DND-41 (cell line): ENCODE data around the gene METAP2.
A peak's percentile ranks its signal among the peaks of the same experiment; 100 is the strongest.

Experiments used
- ATAC-seq: fragments of 200-7000 bp; cut with Tn5 transposase; 3 replicates; pipeline ENCODE4 v1.9.1; 2021; ENCODE audit warnings: low read depth; ENCODE audit not compliant: insufficient read depth
- DNase-seq: peaks from one replicate; pipeline ENCODE4 v3.0.0-alpha.2; 2020
- H2AFZ ChIP-seq: 2 replicates; pipeline ENCODE4 v1.6.0; 2012; ENCODE audit warnings: low read depth, low read length
- H3K27ac ChIP-seq: 2 replicates; pipeline ENCODE4 v1.5.1; 2012; ENCODE audit warnings: low read length, inconsistent platforms
- H3K27me3 ChIP-seq: fragments of 200-600 bp; sonication (generic); 2 replicates; pipeline ENCODE4 v1.6.0; 2012; ENCODE audit warnings: low read length, mild to moderate bottlenecking, inconsistent platforms; ENCODE audit not compliant: insufficient read depth, poor library complexity
- H3K36me3 ChIP-seq: 2 replicates; pipeline ENCODE4 v1.5.1; 2012; ENCODE audit warnings: low read length, inconsistent platforms; ENCODE audit not compliant: insufficient read depth
- H3K4me1 ChIP-seq: 2 replicates; pipeline ENCODE4 v1.5.1; 2012; ENCODE audit warnings: mild to moderate bottlenecking, low read length; ENCODE audit not compliant: insufficient read depth
- H3K4me2 ChIP-seq: 2 replicates; pipeline ENCODE4 v1.6.0; 2012; ENCODE audit warnings: mild to moderate bottlenecking, moderate library complexity, low read length, inconsistent platforms; ENCODE audit not compliant: insufficient read depth
- H3K4me3 ChIP-seq, 2 experiments: fragments of 200-600 bp in 1 of 2; shearing (Covaris generic) in 1 of 2; 2 replicates each; pipeline ENCODE4 v1.5.1; 2012 to 2016; ENCODE audit warnings: inconsistent platforms in 2 of 2, low read length in 2 of 2, mild to moderate bottlenecking in 2 of 2, low read depth in 1 of 2, moderate library complexity in 1 of 2
- H3K79me2 ChIP-seq: 2 replicates; pipeline ENCODE4 v1.6.0; 2012; ENCODE audit warnings: low read length, inconsistent platforms; ENCODE audit not compliant: insufficient read depth
- H3K9ac ChIP-seq: 2 replicates; pipeline ENCODE4 v1.6.0; 2012; ENCODE audit warnings: low read depth, mild to moderate bottlenecking, inconsistent platforms, low read length, moderate library complexity
- H3K9me3 ChIP-seq: 2 replicates; pipeline ENCODE4 v1.5.1; 2012; ENCODE audit warnings: low read length, moderate library complexity, mild to moderate bottlenecking, inconsistent platforms; ENCODE audit not compliant: insufficient read depth, severe bottlenecking
- H4K20me1 ChIP-seq: 2 replicates; pipeline ENCODE4 v1.6.0; 2012; ENCODE audit warnings: low read length; ENCODE audit not compliant: insufficient read depth
- EZH2 ChIP-seq: IDR thresholded peaks from 3 replicates; pipeline ENCODE4 v1.6.1; 2012; ENCODE audit warnings: borderline replicate concordance, low read depth, mild to moderate bottlenecking, moderate library complexity, low read length, inconsistent platforms; ENCODE audit not compliant: severe bottlenecking
- TF ChIP-seq, protein P1 (sequence below): IDR thresholded peaks from 2 replicates; pipeline ENCODE4 v1.5.1; 2012; ENCODE audit warnings: borderline replicate concordance, low read length, moderate library complexity, mild to moderate bottlenecking; ENCODE audit not compliant: poor library complexity, severe bottlenecking; ENCODE audit errors: extremely low read depth

METAP2 gene

DNA sequence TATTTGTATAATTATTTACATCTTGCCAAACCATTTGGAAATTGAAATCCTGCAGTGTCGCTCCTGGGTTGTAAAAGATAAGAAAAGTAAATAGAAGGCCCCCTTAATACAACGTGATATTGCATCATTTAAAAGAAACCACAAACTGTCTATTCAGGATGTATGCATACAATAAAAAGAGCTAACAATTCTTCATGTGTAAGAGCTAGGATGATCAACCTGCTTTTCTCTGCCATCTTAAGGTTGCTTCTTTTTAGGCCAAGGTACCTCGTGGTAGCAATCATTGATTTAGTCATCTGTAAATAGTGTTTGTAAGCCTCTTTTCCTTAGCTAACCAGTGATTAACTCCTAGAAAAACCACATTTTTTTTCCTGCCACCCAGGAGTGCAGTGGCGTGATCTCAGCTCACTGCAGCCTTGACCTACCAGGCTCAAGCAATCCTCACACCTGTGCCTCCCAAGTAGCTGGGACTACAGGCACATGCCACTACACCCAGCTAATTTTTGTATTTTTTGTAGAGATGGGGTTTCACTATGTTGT is 80.7 kb downstream of the METAP2 start:
- H4K20me1 ChIP-seq = no peaks in the 10 kb centered on the region
- no peaks in the 10 kb centered on the region for H3K36me3 ChIP-seq
- no peaks in the 10 kb centered on the region for H3K27me3 ChIP-seq
- H3K9me3 ChIP-seq = no peaks in the 10 kb centered on the region
- H3K27ac ChIP-seq = peak overlapping the region; percentile 95
- H3K9ac ChIP-seq = peak overlapping the region; percentile 72
- TF ChIP-seq, protein P1, sequence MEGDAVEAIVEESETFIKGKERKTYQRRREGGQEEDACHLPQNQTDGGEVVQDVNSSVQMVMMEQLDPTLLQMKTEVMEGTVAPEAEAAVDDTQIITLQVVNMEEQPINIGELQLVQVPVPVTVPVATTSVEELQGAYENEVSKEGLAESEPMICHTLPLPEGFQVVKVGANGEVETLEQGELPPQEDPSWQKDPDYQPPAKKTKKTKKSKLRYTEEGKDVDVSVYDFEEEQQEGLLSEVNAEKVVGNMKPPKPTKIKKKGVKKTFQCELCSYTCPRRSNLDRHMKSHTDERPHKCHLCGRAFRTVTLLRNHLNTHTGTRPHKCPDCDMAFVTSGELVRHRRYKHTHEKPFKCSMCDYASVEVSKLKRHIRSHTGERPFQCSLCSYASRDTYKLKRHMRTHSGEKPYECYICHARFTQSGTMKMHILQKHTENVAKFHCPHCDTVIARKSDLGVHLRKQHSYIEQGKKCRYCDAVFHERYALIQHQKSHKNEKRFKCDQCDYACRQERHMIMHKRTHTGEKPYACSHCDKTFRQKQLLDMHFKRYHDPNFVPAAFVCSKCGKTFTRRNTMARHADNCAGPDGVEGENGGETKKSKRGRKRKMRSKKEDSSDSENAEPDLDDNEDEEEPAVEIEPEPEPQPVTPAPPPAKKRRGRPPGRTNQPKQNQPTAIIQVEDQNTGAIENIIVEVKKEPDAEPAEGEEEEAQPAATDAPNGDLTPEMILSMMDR = no peak
- no peak for TF ChIP-seq EZH2
- peaks cover 30% of the 10 kb centered on the region for H3K79me2 ChIP-seq
- peaks cover 61% of the 10 kb centered on the region for H3K4me1 ChIP-seq
- H2AFZ ChIP-seq = peak overlapping the region; percentile 31
- ATAC-seq (peak; percentile 50), DNase-seq (peak; percentile 69)
- peak overlapping the region in 1 of 2 experiments; percentile 24; a peak in 1 of 4 replicates for H3K4me3 ChIP-seq
- H3K4me2 ChIP-seq = peak overlapping the region; percentile 75

DNA sequence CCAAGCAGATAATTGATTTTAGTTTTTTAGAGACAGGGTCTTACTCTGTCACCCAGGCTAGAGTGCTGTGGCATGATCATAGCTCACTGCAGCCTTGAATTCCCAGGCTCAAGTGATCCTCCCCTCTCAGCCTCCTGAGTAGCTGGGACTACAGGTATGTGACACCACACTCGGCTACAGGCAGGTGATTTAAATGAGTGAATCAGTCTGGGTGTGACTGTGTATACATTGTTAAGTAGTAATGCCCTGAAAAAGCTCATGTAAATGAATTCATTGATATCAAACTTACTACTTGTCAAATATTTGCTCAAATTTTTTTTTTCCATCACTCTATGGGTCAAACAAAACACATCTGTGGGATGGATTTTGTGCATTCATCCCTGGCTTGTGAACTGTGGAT is 83.7 kb downstream of the METAP2 start:
- TF ChIP-seq, protein P1 = no peak
- no peak for TF ChIP-seq EZH2
- no peaks in the 10 kb centered on the region for H3K27me3 ChIP-seq
- no peaks in the 10 kb centered on the region for H4K20me1 ChIP-seq
- H3K4me3 ChIP-seq = no peak overlapping the region
- no peak overlapping the region for H3K4me2 ChIP-seq
- H3K9me3 ChIP-seq = no peaks in the 10 kb centered on the region
- no peak overlapping the region for H3K27ac ChIP-seq
- peaks cover 13% of the 10 kb centered on the region for H3K79me2 ChIP-seq
- H2AFZ ChIP-seq = no peak overlapping the region
- DNase-seq = no peak
- no peaks in the 10 kb centered on the region for H3K36me3 ChIP-seq
- H3K9ac ChIP-seq = no peak overlapping the region
- no peak for ATAC-seq
- H3K4me1 ChIP-seq = peaks cover 30% of the 10 kb centered on the region
